ENCODE data around the gene IQGAP2.
"Not testable (repeated sequence)": the region's sequence is repeated elsewhere in the genome, so short reads cannot be mapped to it uniquely, and the experiment has no call there.

DNA sequence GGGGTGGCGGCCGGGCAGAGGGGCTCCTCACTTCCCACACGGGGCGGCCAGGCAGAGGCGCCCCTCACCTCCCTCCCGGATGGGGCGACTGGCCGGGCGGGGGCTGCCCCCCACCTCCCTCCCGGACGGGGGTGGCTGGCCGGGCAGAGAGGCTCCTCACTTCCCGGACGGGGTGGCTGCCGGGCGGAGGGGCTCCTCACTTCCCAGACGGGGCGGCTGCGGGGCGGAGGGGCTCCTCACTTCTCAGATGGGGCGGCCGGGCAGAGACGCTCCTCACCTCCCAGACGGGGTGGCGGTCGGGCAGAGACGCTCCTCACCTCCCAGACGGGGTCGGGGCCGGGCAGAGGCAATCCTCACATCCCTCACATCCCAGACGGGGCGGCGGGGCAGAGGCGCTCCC, 147.8 kb downstream of the IQGAP2 start:
- TF ChIP-seq, protein P1, sequence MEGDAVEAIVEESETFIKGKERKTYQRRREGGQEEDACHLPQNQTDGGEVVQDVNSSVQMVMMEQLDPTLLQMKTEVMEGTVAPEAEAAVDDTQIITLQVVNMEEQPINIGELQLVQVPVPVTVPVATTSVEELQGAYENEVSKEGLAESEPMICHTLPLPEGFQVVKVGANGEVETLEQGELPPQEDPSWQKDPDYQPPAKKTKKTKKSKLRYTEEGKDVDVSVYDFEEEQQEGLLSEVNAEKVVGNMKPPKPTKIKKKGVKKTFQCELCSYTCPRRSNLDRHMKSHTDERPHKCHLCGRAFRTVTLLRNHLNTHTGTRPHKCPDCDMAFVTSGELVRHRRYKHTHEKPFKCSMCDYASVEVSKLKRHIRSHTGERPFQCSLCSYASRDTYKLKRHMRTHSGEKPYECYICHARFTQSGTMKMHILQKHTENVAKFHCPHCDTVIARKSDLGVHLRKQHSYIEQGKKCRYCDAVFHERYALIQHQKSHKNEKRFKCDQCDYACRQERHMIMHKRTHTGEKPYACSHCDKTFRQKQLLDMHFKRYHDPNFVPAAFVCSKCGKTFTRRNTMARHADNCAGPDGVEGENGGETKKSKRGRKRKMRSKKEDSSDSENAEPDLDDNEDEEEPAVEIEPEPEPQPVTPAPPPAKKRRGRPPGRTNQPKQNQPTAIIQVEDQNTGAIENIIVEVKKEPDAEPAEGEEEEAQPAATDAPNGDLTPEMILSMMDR (IDR thresholded peaks at IDR 0.05) = not testable (repeated sequence)
- TF ChIP-seq POLR2A (IDR thresholded peaks at IDR 0.05) = not testable (repeated sequence)

All from right lobe of liver (tissue), 4 donors.